Activated CD4-positive, alpha-beta T cell treated with anti-CD3 and anti-CD28 coated beads, Interleukin-2, amount 50 U/mL, for 24 hours (primary cell): ENCODE data around the gene PLIN3.
A peak's percentile ranks its signal among the peaks of the same experiment; 100 is the strongest.
"Not testable (repeated sequence)": the region's sequence is repeated elsewhere in the genome, so short reads cannot be mapped to it uniquely, and the experiment has no call there.

Experiments used
- DNase-seq, 2 donors: peaks; one replicate each; pipeline ENCODE4 v3.0.0-alpha.2; 2020; ENCODE audit warnings: low read depth in 1 of 2, low spot score in 1 of 2

The PLIN3 gene

DNA sequence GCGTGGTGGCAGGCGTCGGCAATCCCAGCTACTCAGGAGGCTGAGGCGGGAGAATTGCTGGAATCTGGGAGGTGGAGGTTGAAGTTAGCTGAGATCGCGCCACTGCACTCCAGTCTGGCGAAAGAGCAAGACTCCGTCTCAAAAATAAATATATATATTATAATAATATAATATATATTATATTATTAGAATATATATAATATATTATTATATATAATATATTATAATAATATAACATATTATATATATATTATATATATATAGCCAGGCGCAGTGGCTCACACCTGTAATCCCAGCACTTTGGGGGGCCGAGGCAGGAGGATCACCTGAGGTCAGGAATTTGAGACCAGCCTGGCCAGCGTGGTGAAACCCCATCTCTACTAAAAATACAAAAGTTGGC lies 25.5 kb upstream of the PLIN3 start:
- not testable (repeated sequence) for DNase-seq

DNA sequence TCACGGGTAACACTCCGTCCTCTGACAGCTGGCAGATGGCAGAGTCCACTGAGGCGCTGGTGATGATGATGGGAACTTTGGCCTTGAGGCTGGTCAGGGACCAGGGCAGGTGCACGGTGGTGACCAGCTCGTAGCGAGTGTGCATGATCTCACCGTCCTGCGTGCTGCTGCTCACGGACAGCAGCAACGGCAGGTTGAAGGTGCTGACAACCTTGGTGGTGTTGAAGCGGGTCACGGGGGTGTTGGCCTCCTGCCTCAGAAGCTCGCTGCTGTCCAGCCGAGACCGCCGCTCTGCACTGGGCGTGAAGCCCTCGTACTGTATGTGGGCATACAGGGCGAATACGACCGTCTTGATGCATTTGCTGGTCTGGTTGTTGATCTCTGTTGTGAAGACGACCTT lies 23.6 kb upstream of the PLIN3 start:
- DNase-seq = no peak

DNA sequence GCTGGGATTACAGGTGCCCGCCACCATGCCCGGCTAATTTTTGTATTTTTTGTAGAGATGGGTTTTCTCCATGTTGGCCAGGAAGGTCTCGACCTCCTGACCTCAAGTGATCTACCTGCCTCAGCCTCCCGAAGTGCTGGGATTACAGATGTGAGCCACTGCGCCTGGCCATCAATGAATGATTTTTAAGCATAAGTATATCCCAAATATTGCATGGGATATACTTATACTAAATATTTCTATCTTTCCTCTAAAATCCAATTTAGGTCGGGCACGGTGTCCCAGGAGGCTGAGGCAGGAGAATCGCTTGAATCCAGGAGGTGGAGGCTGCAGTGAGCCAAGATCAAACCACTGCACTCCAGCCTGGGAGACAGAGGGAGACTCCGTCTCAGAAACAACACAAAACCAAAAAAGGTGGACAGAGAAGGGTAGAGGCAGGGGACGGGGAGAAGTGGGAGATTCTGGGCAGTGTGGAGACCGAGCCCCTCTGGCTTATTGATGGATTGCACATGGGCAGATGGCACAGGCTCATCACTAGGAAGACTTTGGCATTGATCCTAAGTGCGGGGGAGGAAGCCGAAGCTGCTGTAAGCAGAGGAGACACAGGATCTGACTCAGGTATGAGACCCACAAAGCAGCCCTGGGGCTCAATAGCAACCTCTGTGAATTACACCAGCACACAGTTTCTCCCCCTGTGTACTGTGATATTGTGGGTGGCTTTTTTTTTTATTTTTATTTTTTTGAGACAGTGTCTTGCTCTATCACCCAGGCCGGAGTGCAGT lies 21.8 kb upstream of the PLIN3 start:
- DNase-seq = no peak

DNA sequence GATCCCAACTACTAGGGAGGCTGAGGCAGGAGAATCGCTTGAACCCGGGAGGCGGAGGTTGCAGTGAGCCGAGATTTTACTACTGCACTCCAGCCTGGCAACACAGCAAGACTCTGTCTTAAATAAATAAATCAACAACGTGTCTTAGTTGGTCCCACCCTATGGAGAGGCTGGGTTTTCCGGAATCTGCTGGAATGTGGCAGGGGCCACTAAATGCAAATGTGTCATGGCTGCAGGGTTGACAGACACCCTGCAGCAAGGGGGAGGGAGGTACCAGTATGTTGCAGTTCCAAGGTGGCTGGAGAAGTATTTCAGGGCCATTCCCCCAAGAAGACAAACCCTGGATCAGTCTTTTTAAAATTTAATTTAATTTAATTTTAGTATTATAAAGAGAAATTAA lies 20.3 kb upstream of the PLIN3 start:
- DNase-seq = not testable (repeated sequence)

DNA sequence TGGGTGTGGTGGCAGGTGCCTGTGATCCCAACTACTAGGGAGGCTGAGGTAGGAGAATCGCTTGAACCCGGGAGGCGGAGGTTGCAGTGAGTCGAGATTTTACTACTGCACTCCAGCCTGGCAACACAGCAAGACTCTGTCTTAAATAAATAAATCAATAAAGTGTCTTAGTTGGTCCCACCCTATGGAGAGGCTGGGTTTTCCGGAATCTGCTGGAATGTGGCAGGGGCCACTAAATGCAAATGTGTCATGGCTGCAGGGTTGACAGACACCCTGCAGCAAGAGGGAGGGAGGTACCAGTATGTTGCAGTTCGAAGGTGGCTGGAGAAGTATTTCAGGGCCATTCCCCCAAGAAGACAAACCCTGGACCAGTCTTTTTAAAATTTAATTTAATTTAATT lies 17.5 kb upstream of the PLIN3 start:
- not testable (repeated sequence) for DNase-seq

DNA sequence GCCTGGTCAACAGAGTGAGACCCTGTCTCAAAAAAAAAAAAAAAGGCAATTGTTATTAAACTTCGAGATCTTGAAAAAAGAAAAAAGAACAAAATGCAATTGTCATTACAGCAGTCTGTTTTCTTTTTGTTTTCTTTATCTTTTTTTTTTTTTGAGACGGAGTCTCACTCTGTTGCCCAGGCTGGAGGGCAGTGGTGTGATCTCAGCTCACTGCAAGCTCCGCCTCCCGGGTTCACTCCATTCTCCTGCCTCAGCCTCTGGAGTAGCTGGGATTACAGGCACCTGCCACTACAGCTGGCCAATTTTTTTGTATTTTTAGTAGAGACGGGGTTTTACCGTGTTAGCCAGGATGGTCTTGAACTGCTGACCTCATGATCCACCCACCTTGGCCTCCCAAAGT lies 15.4 kb upstream of the PLIN3 start:
- DNase-seq = not testable (repeated sequence)

DNA sequence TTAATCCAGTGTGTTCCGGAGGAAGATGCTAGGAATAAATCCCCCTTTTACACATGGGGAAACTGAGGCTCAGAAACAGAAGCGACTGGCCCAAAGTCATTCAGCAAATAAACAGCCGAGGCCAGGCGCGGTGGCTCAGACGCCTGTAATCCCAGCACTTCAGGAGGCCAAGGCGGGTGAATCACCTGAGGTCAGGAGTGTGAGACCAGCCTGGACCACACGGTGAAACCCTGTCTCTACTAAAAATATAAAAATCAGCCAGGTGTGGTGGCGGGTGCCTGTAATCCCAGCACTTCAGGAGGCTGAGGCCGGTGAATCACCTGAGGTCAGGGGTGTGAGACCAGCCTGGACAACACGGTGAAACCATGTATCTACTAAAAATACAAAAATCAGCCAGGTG lies 11.6 kb upstream of the PLIN3 start:
- DNase-seq = no peak

DNA sequence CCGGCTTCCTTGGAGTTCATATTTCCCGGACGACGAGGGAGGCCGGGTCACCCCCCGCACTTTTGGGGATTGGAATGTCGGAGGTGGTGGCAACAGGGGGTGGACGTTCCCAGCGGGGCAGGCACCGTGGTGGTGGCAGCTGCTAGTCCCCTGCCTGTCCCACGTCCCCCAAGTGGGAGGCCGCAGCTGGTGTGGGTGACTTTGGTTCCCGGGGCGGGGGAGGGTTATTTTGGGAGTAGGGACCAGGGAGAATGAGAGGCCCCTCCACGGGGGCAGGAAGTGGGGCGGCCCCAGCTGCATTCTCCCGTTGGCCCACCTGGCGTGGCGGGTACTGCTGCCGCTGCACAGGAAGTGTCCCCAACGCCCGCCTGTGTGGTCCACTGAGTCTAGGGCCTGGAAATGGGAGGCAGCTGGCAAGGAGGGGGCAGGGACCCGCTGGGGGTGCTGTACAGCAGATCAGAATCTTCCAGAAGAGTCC lies 11.1 kb upstream of the PLIN3 start:
- DNase-seq = no peak

DNA sequence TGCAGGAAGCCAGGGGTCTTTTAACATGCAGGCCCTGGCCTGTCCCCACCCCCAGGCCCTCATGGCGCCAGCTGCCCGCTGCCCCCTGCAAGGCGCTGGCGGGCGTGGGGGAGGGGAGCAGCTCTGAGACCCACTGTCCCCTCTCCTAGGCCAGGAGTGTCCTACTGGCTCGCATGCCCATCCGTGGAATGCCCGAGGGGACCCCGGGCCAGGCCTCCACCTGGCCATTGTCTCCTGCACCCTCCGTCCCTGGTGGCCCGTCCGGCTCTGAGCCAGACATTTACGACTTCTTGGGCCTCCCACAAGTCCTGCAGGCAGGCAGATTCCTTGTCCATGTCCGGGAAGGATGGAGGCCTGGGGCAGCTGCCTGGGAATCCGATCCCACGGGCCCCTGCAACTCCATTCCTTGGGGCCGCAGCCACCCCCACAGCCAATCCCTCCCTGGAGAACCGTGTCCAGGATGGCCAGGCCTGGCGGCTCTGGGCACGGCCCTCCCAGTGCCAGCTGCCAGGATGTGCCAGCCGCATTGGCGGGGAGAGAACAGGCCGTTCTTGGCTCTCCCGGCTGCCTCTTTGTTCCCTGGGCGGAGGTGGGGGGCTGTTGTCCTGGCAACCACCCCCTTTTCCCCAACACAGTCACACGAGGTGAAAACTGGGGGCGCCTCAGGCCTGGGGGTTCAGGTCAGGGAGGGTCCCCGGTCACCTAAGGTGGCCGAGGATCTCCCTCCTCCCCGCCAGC lies 10.5 kb upstream of the PLIN3 start:
- no peak for DNase-seq

DNA sequence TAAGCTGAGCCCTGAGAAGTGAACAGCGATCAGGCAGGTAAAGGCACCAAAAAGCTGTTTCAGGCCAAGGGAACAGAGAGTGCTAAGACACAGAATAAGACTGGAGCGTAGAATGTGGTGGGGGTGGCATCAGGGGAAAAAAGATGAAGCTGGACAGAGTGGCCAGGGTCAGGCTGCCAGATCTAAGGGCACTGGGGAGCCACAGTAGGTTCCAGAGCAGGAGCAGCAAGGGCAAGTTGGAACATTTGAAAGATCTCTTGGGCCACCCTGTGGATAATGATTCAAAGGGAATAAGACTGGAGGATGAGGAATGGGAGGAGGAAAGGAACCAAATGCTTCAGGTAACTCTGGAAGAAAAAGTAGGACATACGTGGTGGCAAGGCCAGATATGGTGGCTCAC lies 6.5 kb upstream of the PLIN3 start:
- DNase-seq = no peak

DNA sequence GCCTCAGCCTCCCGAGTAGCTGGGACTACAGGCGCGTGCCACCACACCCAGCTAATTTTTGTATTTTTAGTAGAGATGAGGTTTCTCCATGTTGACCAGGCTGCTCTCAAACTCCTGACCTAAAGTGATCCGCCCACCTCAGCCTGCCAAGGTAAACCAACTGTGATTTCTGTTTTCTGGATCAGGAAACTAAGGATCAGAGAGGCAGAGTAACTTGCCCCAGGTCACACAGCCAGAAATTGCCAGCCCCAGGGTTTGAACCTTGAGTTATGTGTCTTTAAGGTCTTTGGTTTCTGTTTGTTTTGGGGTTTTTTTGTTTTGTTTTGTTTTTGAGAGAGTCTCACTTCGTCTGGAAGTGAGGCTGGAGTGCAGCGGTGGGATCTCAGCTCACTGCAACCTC lies 4.2 kb upstream of the PLIN3 start:
- no peak for DNase-seq

DNA sequence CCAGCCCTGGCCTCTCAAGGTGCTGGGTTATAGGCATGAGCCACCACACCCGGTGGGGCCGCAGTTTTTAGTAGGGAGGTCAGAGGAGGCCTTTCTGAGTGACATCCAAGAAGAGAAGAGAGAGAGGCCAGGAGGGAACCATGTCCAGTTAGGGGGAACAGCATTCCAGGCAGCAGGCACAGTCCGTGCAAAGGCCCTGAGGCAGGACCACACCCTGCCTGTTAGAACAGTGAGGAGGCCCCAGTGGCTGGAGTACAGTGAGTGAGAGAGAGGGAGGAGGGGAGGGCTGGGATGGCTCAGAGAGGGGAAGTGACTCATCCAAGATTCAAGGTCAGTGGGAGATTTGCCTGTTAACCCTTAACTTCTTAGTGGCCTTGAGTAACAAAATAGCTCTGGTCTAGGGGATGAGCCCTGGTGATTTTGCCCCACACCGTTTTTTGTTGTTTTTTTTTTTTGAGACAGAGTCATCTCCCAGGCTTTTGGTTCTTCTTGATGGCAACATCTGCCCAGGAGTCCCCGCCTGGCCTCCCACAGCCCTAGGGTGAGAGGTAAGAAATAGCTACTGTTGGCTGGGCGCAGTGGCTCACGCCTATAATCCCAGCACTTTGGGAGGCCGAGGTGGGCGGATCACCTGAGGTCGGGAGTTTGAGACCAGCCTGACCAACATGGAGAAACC lies 2.7 kb upstream of the PLIN3 start:
- no peak for DNase-seq

DNA sequence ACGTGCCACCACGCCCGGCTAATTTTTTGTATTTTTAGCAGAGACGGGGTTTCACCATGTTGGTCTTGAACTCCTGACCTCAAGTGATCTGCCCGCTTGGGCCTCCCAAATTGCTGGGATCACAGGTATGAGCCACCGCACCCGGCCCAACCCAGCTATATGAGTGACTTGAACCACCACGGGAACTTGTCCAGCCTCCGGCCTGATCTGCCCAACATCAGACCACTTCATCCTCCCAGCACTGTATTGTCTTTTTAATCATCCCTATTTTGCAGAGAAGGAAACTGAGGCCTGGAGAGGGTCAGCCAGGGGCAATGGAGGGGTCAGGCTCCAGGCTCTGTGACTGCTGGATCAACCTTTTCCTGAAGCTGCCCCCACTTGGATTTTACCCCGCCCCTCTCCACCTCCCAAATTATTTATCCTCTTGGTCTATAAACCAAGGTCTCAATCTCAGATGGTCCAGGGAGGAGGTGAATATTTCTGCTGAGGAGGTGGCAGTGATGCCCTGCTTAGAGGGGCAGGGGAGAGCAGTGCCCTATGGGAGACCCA lies 893 bp upstream of the PLIN3 start:
- no peak for DNase-seq

DNA sequence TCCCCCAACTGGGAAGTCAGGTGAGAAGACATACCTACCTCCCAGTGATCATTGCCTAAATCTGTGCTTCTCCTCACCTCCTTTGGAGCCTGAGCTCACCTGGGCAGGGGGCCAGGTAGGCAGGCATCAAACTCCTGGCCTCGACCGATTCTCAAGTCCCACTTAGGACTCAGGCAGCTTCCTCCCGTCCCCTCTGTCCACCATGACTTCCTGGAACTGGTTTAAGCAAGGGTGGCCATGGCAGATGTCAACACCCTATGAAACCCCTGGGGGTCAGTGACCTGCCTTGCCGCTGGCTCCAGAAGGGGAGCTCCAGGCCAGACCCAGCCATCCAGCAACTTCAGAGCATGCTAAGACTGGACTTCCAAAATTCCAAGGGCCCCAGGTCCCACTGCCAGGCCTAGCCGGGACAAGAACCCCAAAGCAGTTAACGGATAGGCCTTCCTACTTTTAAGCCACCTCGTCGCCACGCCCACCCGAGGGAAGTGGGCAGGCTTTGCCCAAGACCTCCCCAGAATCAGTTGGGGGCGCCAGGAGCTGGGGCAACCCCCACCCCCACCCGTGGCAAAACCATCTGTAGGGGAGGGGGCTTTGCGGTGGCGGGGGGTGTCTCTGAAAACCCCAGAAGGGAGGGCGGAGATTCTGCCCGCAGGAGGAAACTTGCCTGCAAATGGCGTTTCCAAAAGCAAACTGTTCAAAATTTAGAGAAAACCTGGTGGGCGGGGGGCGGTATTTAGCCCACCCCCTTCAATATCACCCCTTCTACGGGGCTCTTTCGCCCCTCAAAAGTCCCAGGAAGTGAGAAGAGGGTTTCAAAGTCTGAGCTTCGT lies 657 bp downstream of the PLIN3 start:
- DNase-seq = peak in 1 of 2 donors; percentile 15

DNA sequence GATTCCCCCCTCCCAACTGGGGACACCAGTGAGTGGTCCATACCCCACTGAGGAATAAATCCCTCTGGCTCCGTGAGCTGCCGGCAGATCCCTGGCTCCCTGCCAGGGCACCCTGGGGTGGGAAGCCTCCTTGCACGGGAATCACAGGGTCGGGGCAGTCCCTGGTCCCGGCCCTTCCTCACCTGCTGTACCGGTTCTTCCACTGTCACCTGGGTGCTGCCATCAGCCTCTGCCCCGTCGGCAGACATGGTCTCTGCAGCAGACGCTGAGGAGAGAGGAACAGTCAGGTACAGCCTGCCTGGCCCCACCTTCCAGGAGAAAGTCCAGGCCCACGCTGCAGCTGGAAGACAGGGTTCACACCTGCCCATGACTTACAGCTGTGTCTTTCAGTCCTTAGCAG lies 6.3 kb downstream of the PLIN3 start:
- DNase-seq = no peak

DNA sequence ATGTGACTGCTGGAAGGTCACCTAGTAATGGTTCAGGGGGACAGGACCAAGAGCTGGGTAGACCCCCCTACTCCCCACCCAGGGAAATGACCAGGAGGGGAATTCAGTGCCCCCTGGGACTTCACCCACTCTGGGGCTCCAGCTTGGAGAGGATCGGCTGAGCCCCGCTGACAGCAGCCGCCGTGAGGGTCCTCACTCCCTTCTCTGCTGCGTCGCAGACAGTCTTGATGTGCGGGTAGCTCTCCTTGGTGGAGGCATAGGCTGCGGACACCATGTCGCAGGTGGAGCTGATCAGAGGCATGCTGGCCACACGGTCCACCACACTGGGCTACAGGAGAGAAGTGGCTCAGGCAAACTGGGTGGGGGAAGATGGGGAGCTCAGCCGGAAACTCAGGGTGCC lies 7.8 kb downstream of the PLIN3 start:
- no peak for DNase-seq

DNA sequence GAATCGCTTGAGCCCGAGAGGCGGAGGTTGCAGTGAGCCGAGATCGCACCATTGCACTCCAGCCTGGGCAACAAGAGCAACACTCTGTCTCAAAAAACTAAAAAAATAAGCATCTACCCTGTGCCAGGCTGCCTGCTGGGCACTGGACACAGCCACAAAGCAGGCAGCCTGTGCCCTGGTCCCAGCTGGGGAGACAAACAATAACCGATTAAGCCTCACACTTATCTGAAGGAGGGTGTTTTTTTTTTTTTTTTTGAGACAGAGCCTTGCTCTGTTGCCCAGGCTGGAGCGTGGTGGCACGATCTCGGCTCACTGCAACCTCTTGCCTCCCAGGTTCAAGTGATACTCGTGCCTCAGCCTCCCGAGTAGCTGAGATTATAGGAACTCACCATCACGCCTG lies 11.0 kb downstream of the PLIN3 start:
- not testable (repeated sequence) for DNase-seq

DNA sequence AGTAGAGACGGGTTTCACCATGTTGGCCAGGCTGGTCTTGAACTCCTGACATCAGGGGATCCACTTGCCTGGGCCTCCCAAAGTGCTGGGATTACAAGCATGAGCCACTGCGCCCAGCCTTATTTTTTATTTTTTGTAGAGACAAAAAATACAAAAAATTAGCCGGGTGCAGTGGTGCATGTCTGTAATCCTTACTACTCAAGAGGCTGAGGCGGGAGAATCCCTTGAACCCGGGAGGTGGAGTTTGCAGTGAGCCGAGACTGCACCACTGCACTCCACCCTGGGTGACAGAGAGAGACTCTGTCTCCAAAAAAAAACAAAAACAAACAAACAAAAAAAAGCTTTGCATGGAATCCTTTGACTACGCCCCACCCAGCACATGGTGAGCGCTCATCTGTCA lies 14.0 kb downstream of the PLIN3 start:
- DNase-seq = not testable (repeated sequence)

DNA sequence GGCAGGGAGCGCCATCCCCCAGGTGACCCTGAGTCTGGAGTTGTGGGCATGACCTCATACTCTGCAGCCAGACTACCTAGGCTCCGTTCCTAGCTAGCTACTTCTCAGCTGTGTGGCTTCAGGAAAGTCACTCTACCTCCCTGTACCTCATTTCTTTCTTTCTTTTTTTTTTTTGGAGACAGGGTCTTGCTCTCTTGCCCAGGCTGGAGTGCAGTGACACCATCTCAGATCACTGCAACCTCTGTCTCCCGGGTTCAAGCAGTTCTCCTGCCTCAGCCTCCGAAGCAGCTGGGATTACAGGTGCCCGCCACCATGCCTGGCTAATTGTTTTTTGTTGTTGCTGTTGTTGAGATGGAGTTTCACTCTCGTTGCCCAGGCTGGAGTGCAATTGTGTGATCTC lies 15.0 kb downstream of the PLIN3 start:
- DNase-seq = no peak

DNA sequence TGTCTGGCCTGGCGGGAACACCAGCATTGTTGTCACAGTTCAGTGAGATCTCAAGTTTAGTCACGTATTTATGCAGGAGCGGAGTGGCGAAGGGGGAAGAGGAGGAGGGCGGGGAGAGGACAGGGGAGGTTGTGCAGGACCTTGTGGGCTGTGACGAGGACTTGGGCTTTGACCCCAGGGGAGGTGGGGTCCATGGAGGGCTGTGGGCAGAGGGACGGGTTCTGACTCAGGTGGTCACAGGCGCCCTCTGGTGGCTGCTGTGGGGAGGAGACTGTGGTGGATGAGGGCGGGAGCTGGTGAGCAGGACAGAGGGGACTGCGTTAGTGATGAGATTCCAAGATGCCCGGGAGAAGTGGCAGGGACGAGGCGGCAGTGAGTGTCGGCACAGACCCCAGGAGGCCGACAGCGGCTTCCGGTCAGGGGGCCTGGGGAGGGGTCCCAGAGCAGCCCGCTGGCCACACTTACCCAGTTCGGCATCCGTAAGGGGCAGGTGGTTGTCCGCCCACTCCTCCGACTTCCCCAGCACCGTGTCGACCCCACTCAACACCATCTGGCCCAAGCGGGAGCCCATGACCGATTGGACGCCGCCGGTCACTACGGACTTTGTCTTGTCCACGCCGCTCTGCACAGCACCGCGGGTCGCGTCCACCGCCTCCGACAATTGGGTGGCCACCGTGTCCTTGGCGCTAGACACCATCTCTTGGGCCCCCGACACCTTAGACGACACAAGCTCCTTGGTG lies 15.7 kb downstream of the PLIN3 start:
- DNase-seq = peak; percentile 67
